Measurements from ENCODE around the gene MED29. TPM values are rescaled to one million over a fixed set of nuclear protein-coding genes. Genes with fewer than 3 reads are reported as not detected.

MED29 gene
- total and polyA plus RNA-seq, 2 of the 13 experiments (the other 11 are each of a cell fraction or from before 2014, with no cell fraction given): 14.0 to 19.7 TPM

DNA sequence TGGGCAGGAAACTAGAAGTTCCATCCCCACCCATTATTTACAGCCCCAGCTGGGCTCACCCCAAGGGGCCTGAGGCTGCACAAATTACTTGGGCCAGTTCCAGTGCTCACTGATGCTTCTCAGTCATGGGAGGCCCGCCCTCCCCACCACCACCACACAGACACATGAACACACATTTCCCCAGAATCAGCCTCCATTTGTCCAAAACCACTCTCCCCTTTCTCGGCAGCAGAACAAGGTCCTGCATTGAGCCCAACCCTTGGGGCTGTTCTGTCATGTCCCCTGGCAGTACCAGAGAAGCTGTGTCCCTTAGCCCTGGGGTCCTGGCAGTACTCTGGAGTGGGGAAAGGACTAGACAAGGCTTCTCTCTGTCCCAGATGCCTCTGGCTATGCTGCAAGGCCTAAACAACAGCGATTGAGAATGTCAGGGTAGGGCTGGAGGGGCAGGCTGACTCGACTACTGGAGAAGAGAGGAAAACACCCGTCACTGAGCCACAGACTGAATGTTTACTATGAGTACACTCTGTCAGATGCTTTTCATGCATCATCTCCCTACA is 27.2 kb upstream of the MED29 start (continued):
- TF ChIP-seq, protein P1, sequence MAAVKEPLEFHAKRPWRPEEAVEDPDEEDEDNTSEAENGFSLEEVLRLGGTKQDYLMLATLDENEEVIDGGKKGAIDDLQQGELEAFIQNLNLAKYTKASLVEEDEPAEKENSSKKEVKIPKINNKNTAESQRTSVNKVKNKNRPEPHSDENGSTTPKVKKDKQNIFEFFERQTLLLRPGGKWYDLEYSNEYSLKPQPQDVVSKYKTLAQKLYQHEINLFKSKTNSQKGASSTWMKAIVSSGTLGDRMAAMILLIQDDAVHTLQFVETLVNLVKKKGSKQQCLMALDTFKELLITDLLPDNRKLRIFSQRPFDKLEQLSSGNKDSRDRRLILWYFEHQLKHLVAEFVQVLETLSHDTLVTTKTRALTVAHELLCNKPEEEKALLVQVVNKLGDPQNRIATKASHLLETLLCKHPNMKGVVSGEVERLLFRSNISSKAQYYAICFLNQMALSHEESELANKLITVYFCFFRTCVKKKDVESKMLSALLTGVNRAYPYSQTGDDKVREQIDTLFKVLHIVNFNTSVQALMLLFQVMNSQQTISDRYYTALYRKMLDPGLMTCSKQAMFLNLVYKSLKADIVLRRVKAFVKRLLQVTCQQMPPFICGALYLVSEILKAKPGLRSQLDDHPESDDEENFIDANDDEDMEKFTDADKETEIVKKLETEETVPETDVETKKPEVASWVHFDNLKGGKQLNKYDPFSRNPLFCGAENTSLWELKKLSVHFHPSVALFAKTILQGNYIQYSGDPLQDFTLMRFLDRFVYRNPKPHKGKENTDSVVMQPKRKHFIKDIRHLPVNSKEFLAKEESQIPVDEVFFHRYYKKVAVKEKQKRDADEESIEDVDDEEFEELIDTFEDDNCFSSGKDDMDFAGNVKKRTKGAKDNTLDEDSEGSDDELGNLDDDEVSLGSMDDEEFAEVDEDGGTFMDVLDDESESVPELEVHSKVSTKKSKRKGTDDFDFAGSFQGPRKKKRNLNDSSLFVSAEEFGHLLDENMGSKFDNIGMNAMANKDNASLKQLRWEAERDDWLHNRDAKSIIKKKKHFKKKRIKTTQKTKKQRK (IDR thresholded peaks at IDR 0.05; ENCODE audit: low read length): no peak
- no peak for TF ChIP-seq SMAD1 (CRISPR knock-in tag; IDR thresholded peaks at IDR 0.05; ENCODE audit: borderline replicate concordance, low read depth)
- TF ChIP-seq ZSCAN30 (CRISPR knock-in tag; IDR thresholded peaks at IDR 0.05): no peak
- TF ChIP-seq, protein P2, sequence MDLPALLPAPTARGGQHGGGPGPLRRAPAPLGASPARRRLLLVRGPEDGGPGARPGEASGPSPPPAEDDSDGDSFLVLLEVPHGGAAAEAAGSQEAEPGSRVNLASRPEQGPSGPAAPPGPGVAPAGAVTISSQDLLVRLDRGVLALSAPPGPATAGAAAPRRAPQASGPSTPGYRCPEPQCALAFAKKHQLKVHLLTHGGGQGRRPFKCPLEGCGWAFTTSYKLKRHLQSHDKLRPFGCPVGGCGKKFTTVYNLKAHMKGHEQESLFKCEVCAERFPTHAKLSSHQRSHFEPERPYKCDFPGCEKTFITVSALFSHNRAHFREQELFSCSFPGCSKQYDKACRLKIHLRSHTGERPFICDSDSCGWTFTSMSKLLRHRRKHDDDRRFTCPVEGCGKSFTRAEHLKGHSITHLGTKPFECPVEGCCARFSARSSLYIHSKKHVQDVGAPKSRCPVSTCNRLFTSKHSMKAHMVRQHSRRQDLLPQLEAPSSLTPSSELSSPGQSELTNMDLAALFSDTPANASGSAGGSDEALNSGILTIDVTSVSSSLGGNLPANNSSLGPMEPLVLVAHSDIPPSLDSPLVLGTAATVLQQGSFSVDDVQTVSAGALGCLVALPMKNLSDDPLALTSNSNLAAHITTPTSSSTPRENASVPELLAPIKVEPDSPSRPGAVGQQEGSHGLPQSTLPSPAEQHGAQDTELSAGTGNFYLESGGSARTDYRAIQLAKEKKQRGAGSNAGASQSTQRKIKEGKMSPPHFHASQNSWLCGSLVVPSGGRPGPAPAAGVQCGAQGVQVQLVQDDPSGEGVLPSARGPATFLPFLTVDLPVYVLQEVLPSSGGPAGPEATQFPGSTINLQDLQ (CRISPR knock-in tag; IDR thresholded peaks at IDR 0.05): no peak
- no peak for TF ChIP-seq HNRNPLL (IDR thresholded peaks at IDR 0.05; ENCODE audit: low read depth, low read length, poor library complexity, severe bottlenecking)
- TF ChIP-seq, protein P3, sequence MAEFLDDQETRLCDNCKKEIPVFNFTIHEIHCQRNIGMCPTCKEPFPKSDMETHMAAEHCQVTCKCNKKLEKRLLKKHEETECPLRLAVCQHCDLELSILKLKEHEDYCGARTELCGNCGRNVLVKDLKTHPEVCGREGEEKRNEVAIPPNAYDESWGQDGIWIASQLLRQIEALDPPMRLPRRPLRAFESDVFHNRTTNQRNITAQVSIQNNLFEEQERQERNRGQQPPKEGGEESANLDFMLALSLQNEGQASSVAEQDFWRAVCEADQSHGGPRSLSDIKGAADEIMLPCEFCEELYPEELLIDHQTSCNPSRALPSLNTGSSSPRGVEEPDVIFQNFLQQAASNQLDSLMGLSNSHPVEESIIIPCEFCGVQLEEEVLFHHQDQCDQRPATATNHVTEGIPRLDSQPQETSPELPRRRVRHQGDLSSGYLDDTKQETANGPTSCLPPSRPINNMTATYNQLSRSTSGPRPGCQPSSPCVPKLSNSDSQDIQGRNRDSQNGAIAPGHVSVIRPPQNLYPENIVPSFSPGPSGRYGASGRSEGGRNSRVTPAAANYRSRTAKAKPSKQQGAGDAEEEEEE (CRISPR knock-in tag; IDR thresholded peaks at IDR 0.05; ENCODE audit: borderline replicate concordance): no peak
- no peak for TF ChIP-seq ZNF251 (CRISPR knock-in tag; IDR thresholded peaks at IDR 0.05)
- no peak for TF ChIP-seq HMG20B (CRISPR knock-in tag; conservative IDR thresholded peaks at IDR 0.05)

Measured in HepG2 (cell line).